GM12878 (cell line): ENCODE results near the gene MLPH. TPM values are rescaled to one million over a fixed set of nuclear protein-coding genes. Genes with fewer than 3 reads are reported as not detected.

Source experiments
- ATF7 ChIP-seq: fragments of 450-650 bp; IDR thresholded peaks from 2 replicates; pipeline ENCODE4 v1.6.1; 2016; ENCODE audit warnings: low read depth, mild to moderate bottlenecking
- BACH1 ChIP-seq: fragments of 450-650 bp; IDR thresholded peaks from 2 replicates; pipeline ENCODE4 v1.6.1; 2017; ENCODE audit warnings: mild to moderate bottlenecking, borderline replicate concordance
- BCL11A ChIP-seq: IDR thresholded peaks from 2 replicates; pipeline ENCODE4 v1.6.1; 2011; ENCODE audit warnings: low read depth, low read length
- BHLHE40 ChIP-seq, 2 experiments: fragments of 450-650 bp in 1 of 2; IDR thresholded peaks; 2 replicates each; pipeline ENCODE4 v1.6.1; 2011 to 2017; ENCODE audit warnings: low read depth in 2 of 2, borderline replicate concordance in 1 of 2, improper control_type of control experiment in 1 of 2, low read length in 1 of 2, mild to moderate bottlenecking in 1 of 2
- EED ChIP-seq: sonication (generic); IDR thresholded peaks from 2 replicates; pipeline ENCODE4 v1.6.1; 2016; ENCODE audit warnings: antibody characterized with exemption, low read depth
- EGR1 ChIP-seq, 2 experiments: IDR thresholded peaks; 1 replicate in 1 of 2; 2 replicates in 1 of 2; pipeline ENCODE4 v1.6.1; 2011 to 2012; ENCODE audit warnings: low read depth in 2 of 2, low read length in 2 of 2, borderline replicate concordance in 1 of 2, mild to moderate bottlenecking in 1 of 2, moderate library complexity in 1 of 2
- EP300 ChIP-seq, 2 experiments: fragments of 150-350 bp in 1 of 2; IDR thresholded peaks; 2 replicates each; pipeline ENCODE4 v1.6.1; 2011 to 2012; ENCODE audit warnings: low read depth in 2 of 2, low read length in 2 of 2, borderline replicate concordance in 1 of 2, improper control_type of control experiment in 1 of 2, inconsistent platforms in 1 of 2; ENCODE audit not compliant: control insufficient read depth in 1 of 2
- ETV6 ChIP-seq, 2 experiments: fragments of 450-650 bp in 1 of 2; IDR thresholded peaks in 1 of 2; conservative IDR thresholded peaks in 1 of 2; 2 replicates each; pipeline ENCODE4 v1.6.1; 2014; ENCODE audit warnings: antibody characterized with exemption in 1 of 2, borderline replicate concordance in 1 of 2, low read depth in 1 of 2, mild to moderate bottlenecking in 1 of 2, moderate library complexity in 1 of 2
- FOXM1 ChIP-seq: IDR thresholded peaks from 2 replicates; pipeline ENCODE4 v1.6.1; 2012; ENCODE audit warnings: low read depth, mild to moderate bottlenecking, inconsistent platforms, low read length, moderate library complexity
- IKZF1 ChIP-seq: fragments of 450-650 bp; conservative IDR thresholded peaks from 2 replicates; pipeline ENCODE4 v1.6.1; 2017; ENCODE audit warnings: antibody characterized with exemption, mild to moderate bottlenecking
- IKZF2 ChIP-seq, 2 experiments: fragments of 450-650 bp; IDR thresholded peaks; 2 replicates each; pipeline ENCODE4 v1.6.1; 2017; ENCODE audit warnings: mild to moderate bottlenecking in 2 of 2, moderate library complexity in 2 of 2
- KLF5 ChIP-seq: fragments of 450-650 bp; IDR thresholded peaks from 2 replicates; pipeline ENCODE4 v1.6.1; 2014; ENCODE audit warnings: mild to moderate bottlenecking; ENCODE audit not compliant: partially characterized antibody
- NFIC ChIP-seq: IDR thresholded peaks from 2 replicates; pipeline ENCODE4 v1.6.1; 2012; ENCODE audit warnings: low read depth, mild to moderate bottlenecking, inconsistent platforms, low read length, moderate library complexity
- PML ChIP-seq: IDR thresholded peaks from 2 replicates; pipeline ENCODE4 v1.6.1; 2012; ENCODE audit warnings: low read length, inconsistent platforms
- RCOR1 ChIP-seq: conservative IDR thresholded peaks from 2 replicates; pipeline ENCODE4 v1.6.1; 2012; ENCODE audit warnings: low read depth, low read length, improper control_type of control experiment
- RUNX3 ChIP-seq: IDR thresholded peaks from 2 replicates; pipeline ENCODE4 v1.6.1; 2012; ENCODE audit warnings: low read length, inconsistent platforms
- SMAD1 ChIP-seq: fragments of 450-650 bp; IDR thresholded peaks from 2 replicates; pipeline ENCODE4 v1.6.1; 2018; ENCODE audit warnings: mild to moderate bottlenecking, low read depth; ENCODE audit not compliant: partially characterized antibody
- SPI1 ChIP-seq: IDR thresholded peaks from 2 replicates; pipeline ENCODE4 v1.6.1; 2011; ENCODE audit warnings: low read depth, mild to moderate bottlenecking, low read length, moderate library complexity, borderline replicate concordance; ENCODE audit not compliant: insufficient read depth
- YBX1 ChIP-seq: fragments of 450-650 bp; IDR thresholded peaks from 2 replicates; pipeline ENCODE4 v1.6.1; 2016; ENCODE audit warnings: antibody characterized with exemption
- polyA plus RNA-seq, 11 experiments: library from polyadenylated mRNA; depleted of rRNA in 4 of 11; unstranded in 6 of 11; stranded (reverse) in 5 of 11; fragments of >200 nt; fragmentation: Nextera tagmentation in 4 of 11; fragmentation: Illumina TruSeq in 1 of 11; extraction: Ambion mirVana in 4 of 11; extraction: Trizol in 1 of 11; gene quantifications; 1 replicate in 1 of 11; 2 replicates in 10 of 11; pipeline versions ENCODE4 v1.2.1 to v1.2.3, GENCODE V29; 2011 to 2016; ENCODE audit warnings: inconsistent platforms in 2 of 11, missing spikeins in 2 of 11, low read depth in 1 of 11
- total RNA-seq, 4 experiments: library from RNA; depleted of rRNA in 3 of 4; stranded (reverse); fragments of >200 nt in 3 of 4; fragmentation: Illumina TruSeq in 1 of 4; extraction: Trizol in 1 of 4; gene quantifications; 2 replicates each; pipeline versions ENCODE4 v1.2.1 to v1.2.3, GENCODE V29; 2013 to 2021
- TF ChIP-seq, protein P1 (sequence below): IDR thresholded peaks from 2 replicates; pipeline ENCODE4 v1.6.1; 2012; ENCODE audit warnings: low read length, inconsistent platforms

Gene MLPH
- total and polyA plus RNA-seq, 10 of the 15 experiments (the other 5 are each of a cell fraction or from before 2014, with no cell fraction given) = 0.16 to 0.85 TPM; not detected in 8

GRCh38 chr2:237529452-237530402 is 42.7 kb downstream of the MLPH start (continued):
- TF ChIP-seq SMAD1 (no peak), NFIC (peak; percentile 57; the same call in 1 of the 2 replicates), EP300 (IDR thresholded peaks at IDR 0.05; ENCODE audit: borderline replicate concordance in 1 of 2, control insufficient read depth in 1 of 2, low read depth in 2 of 2, low read length in 2 of 2) (peak in 1 of 2 experiments; percentile 37; a peak in 1 of 4 replicates), RCOR1 (no peak), YBX1 (no peak), BHLHE40 (IDR thresholded peaks at IDR 0.05; ENCODE audit: borderline replicate concordance in 1 of 2, low read depth in 2 of 2, low read length in 1 of 2) (peak in 1 of 2 experiments; percentile 12; a peak in 1 of 4 replicates), BACH1 (no peak; the same call in 1 of the 2 replicates), FOXM1 (0 out of 2 replicates have a peak, but pooled peaks have one; percentile 22), ETV6 (conservative IDR thresholded peaks at IDR 0.05 in 1 of 2, IDR thresholded peaks at IDR 0.05 in 1 of 2; ENCODE audit: borderline replicate concordance in 1 of 2, low read depth in 1 of 2) (peak in 1 of 2 experiments; percentile 67; a peak in 2 of 4 replicates), BCL11A (0 out of 2 replicates have a peak, but pooled peaks have one; percentile 44), IKZF2 (IDR thresholded peaks at IDR 0.05) (peak; percentile 54 to 77; a peak in 3 of 4 replicates), ATF7 (peak; percentile 51; the same call in 1 of the 2 replicates), RUNX3 (peak; percentile 88), IKZF1 (peak; percentile 55), SPI1 (peak; percentile 98), PML (no peak), EED (peak; percentile 90), EGR1 (IDR thresholded peaks at IDR 0.05; ENCODE audit: borderline replicate concordance in 1 of 2, low read depth in 2 of 2, low read length in 2 of 2) (no peak), KLF5 (no peak)
- TF ChIP-seq, protein P1, sequence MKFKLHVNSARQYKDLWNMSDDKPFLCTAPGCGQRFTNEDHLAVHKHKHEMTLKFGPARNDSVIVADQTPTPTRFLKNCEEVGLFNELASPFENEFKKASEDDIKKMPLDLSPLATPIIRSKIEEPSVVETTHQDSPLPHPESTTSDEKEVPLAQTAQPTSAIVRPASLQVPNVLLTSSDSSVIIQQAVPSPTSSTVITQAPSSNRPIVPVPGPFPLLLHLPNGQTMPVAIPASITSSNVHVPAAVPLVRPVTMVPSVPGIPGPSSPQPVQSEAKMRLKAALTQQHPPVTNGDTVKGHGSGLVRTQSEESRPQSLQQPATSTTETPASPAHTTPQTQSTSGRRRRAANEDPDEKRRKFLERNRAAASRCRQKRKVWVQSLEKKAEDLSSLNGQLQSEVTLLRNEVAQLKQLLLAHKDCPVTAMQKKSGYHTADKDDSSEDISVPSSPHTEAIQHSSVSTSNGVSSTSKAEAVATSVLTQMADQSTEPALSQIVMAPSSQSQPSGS = peak; percentile 48; the same call in 1 of the 2 replicates
